Neural progenitor cell (in vitro differentiated cells): ENCODE data around the gene ZNF444. TPM values are rescaled to one million over a fixed set of nuclear protein-coding genes. Genes with fewer than 3 reads are reported as not detected.

Source experiments
- DNase-seq: peaks from one replicate; pipeline ENCODE4 v3.0.0-alpha.2; 2016; ENCODE audit warnings: low spot score
- H2AFZ ChIP-seq: fragments of 200-600 bp; sonication (generic); replicated peaks from 2 replicates; pipeline ENCODE4 v1.6.1; 2016; ENCODE audit warnings: antibody characterized with exemption
- H3F3A ChIP-seq: fragments of 200-600 bp; sonication (generic); 2 replicates; pipeline ENCODE4 v1.6.1; 2016; ENCODE audit warnings: antibody characterized with exemption, low read depth
- H3K27ac ChIP-seq: fragments of 200-600 bp; sonication (generic); 2 replicates; pipeline ENCODE4 v1.5.1; 2016; ENCODE audit warnings: mild to moderate bottlenecking
- H3K27me3 ChIP-seq: fragments of 200-600 bp; sonication (generic); 2 replicates; pipeline ENCODE4 v1.6.1; 2016; ENCODE audit warnings: mild to moderate bottlenecking, moderate library complexity
- H3K36me3 ChIP-seq: fragments of 200-600 bp; sonication (generic); 2 replicates; pipeline ENCODE4 v1.5.1; 2016
- H3K4me1 ChIP-seq: fragments of 200-600 bp; sonication (generic); 2 replicates; pipeline ENCODE4 v1.6.1; 2016; ENCODE audit warnings: mixed run types
- H3K4me2 ChIP-seq: fragments of 200-600 bp; sonication (generic); 2 replicates; pipeline ENCODE4 v1.6.1; 2016
- H3K4me3 ChIP-seq: fragments of 200-600 bp; sonication (generic); 2 replicates; pipeline ENCODE4 v1.5.1; 2016
- H3K79me2 ChIP-seq: fragments of 200-600 bp; sonication (generic); 2 replicates; pipeline ENCODE4 v1.6.1; 2016; ENCODE audit warnings: low read depth
- H3K9ac ChIP-seq: fragments of 200-600 bp; sonication (generic); 2 replicates; pipeline ENCODE4 v1.6.1; 2016
- H3K9me3 ChIP-seq: fragments of 200-600 bp; sonication (generic); 2 replicates; pipeline ENCODE4 v1.5.1; 2016; ENCODE audit warnings: low read depth
- H4K20me1 ChIP-seq: fragments of 200-600 bp; sonication (generic); 2 replicates; pipeline ENCODE4 v1.6.1; 2016; ENCODE audit warnings: low read depth
- H3K27ac Mint-ChIP-seq: 3 replicates; pipeline ENCODE4 v1.8.0; 2021; ENCODE audit warnings: mixed read lengths
- H3K27me3 Mint-ChIP-seq: 2 replicates; pipeline ENCODE4 v1.8.0; 2022; ENCODE audit warnings: low read depth, mild to moderate bottlenecking, inconsistent platforms, moderate library complexity, mixed read lengths; ENCODE audit not compliant: insufficient read depth
- H3K36me3 Mint-ChIP-seq: 3 replicates; pipeline ENCODE4 v1.8.0; 2021; ENCODE audit warnings: mixed read lengths
- H3K4me1 Mint-ChIP-seq: 3 replicates; pipeline ENCODE4 v1.8.0; 2021; ENCODE audit warnings: mixed read lengths
- H3K4me3 Mint-ChIP-seq: 3 replicates; pipeline ENCODE4 v1.8.0; 2021; ENCODE audit warnings: mild to moderate bottlenecking, moderate library complexity, mixed read lengths
- H3K9me3 Mint-ChIP-seq: 3 replicates; pipeline ENCODE4 v1.8.0; 2020; ENCODE audit warnings: mixed read lengths
- EZH2 ChIP-seq: fragments of 200-600 bp; sonication (generic); IDR thresholded peaks from 2 replicates; pipeline ENCODE4 v1.6.1; 2017; ENCODE audit warnings: antibody characterized with exemption, mild to moderate bottlenecking, moderate library complexity
- EZH2phosphoT487 ChIP-seq: fragments of 200-600 bp; sonication (generic); IDR thresholded peaks from 2 replicates; pipeline ENCODE4 v1.6.1; 2017; ENCODE audit warnings: antibody characterized with exemption
- total RNA-seq: library from RNA; depleted of rRNA; stranded (reverse); fragments of >200 nt; gene quantifications from 2 replicates; pipeline ENCODE4 v1.2.3, GENCODE V29; 2015; ENCODE audit warnings: low replicate concordance
- TF ChIP-seq, protein P1 (sequence below): fragments of 200-600 bp; sonication (generic); IDR thresholded peaks from 2 replicates; pipeline ENCODE4 v1.5.1; 2017; ENCODE audit warnings: antibody characterized with exemption, mild to moderate bottlenecking

The ZNF444 gene
- total RNA-seq, 1 donor from 2014 or later, result 7.0 TPM

DNA sequence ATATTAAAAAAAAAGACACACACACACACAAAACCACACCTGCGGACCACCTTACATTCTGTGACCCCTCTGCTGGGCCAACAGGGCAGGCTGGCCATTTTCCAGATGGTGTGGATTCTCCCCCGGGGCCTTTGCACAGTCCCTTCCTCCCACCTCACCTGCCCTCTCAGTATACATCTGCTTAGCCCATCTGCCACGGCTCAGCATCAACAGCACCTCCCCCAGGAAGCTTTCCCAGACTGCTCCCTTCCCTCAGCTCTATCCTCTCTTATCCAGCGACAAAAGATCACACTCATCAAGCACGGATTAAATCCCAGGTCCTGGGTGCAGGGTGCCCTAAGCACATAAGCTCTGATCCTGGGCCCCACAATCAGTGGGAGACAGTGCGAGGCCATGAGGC lies 24.5 kb upstream of the ZNF444 start:
- Mint-ChIP-seq H3K27me3 (peaks cover 5% of the 10 kb centered on the region), H3K27ac (no peak overlapping the region), H3K36me3 (peaks cover 11% of the 10 kb centered on the region), H3K9me3 (no peaks in the 10 kb centered on the region), H3K4me1 (peaks cover 40% of the 10 kb centered on the region), H3K4me3 (no peak overlapping the region)
- Histone ChIP-seq H3K4me3 (no peak overlapping the region), H2AFZ (no peak overlapping the region), H3K36me3 (no peaks in the 10 kb centered on the region), H3K4me1 (peaks cover 25% of the 10 kb centered on the region), H3K4me2 (no peak overlapping the region), H3K9me3 (no peaks in the 10 kb centered on the region), H4K20me1 (peaks cover 88% of the 10 kb centered on the region), H3F3A (peaks cover 6% of the 10 kb centered on the region), H3K79me2 (peaks cover 91% of the 10 kb centered on the region), H3K27ac (no peak overlapping the region), H3K27me3 (no peaks in the 10 kb centered on the region), H3K9ac (no peak overlapping the region)
- TF ChIP-seq EZH2 (no peak), EZH2phosphoT487 (no peak)
- no peak for DNase-seq

DNA sequence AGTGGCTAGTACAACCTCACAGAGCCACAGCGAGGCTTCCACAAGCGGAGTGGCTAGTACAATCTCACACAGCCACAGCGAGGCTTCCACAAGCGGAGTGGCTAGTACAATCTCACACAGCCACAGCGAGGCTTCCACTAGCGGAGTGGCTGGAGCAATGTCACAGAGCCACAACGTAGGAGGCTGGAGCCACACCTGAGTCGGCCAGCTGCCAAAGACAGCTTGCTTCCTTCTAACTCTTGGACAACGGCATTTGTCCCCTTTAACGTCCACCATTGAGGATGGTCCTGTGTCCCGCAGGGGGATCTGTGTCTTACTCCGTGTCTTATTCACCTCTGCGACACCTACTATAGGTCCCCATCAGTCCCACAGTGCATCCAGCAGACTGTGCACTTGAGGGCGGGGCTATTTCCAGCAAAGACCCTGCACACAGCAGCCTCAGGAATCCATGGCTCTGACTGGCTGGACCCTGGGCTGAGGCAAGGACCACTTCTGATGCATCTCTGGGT lies 23.7 kb upstream of the ZNF444 start:
- H2AFZ ChIP-seq, result no peak overlapping the region
- no peak for DNase-seq
- H3K9ac ChIP-seq, result no peak overlapping the region
- TF ChIP-seq, protein P1, sequence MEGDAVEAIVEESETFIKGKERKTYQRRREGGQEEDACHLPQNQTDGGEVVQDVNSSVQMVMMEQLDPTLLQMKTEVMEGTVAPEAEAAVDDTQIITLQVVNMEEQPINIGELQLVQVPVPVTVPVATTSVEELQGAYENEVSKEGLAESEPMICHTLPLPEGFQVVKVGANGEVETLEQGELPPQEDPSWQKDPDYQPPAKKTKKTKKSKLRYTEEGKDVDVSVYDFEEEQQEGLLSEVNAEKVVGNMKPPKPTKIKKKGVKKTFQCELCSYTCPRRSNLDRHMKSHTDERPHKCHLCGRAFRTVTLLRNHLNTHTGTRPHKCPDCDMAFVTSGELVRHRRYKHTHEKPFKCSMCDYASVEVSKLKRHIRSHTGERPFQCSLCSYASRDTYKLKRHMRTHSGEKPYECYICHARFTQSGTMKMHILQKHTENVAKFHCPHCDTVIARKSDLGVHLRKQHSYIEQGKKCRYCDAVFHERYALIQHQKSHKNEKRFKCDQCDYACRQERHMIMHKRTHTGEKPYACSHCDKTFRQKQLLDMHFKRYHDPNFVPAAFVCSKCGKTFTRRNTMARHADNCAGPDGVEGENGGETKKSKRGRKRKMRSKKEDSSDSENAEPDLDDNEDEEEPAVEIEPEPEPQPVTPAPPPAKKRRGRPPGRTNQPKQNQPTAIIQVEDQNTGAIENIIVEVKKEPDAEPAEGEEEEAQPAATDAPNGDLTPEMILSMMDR, result no peak
- TF ChIP-seq EZH2, result no peak
- TF ChIP-seq EZH2phosphoT487, result no peak
- Mint-ChIP-seq H3K9me3 (no peaks in the 10 kb centered on the region), H3K4me3 (no peak overlapping the region), H3K4me1 (peaks cover 43% of the 10 kb centered on the region), H3K27ac (no peak overlapping the region), H3K27me3 (peaks cover 5% of the 10 kb centered on the region), H3K36me3 (peaks cover 11% of the 10 kb centered on the region)
- H4K20me1 ChIP-seq, result peaks cover 80% of the 10 kb centered on the region
- no peak overlapping the region for H3K4me3 ChIP-seq
- H3K36me3 ChIP-seq, result no peaks in the 10 kb centered on the region
- H3K27ac ChIP-seq, result no peak overlapping the region
- H3K27me3 ChIP-seq, result no peaks in the 10 kb centered on the region
- peaks cover 83% of the 10 kb centered on the region for H3K79me2 ChIP-seq
- H3K4me2 ChIP-seq, result no peak overlapping the region
- H3K4me1 ChIP-seq, result peaks cover 17% of the 10 kb centered on the region
- H3F3A ChIP-seq, result peaks cover 3% of the 10 kb centered on the region
- H3K9me3 ChIP-seq, result no peaks in the 10 kb centered on the region

DNA sequence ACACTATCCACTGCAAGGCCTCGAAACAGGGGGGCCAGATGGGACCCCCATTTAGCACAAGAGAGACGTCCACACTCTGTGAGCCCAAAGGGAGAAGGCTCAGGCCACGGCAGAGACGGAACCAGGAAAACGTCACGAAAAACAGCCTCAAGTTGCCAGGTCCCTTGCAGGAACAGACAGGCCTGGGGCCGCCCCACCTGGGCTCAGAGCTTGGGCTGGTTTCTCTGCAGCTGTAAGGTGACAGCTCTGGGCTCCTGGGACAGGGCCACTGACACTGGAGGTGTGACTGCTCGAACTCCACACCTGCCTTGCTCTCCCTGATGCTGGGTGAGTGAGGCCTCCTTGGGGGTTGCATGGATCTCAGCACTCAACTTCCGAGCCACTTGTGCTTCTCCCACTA lies 23.2 kb upstream of the ZNF444 start:
- Histone ChIP-seq H3K9ac (no peak overlapping the region), H3K27me3 (no peaks in the 10 kb centered on the region), H3K4me1 (peaks cover 12% of the 10 kb centered on the region), H4K20me1 (peaks cover 75% of the 10 kb centered on the region), H3K9me3 (no peaks in the 10 kb centered on the region), H3K79me2 (peaks cover 78% of the 10 kb centered on the region), H3K4me3 (no peak overlapping the region), H3K27ac (no peak overlapping the region), H3K36me3 (no peaks in the 10 kb centered on the region), H2AFZ (no peak overlapping the region), H3F3A (peaks cover 4% of the 10 kb centered on the region), H3K4me2 (no peak overlapping the region)
- DNase-seq, result no peak
- Mint-ChIP-seq H3K27ac (no peak overlapping the region), H3K27me3 (peaks cover 5% of the 10 kb centered on the region), H3K9me3 (no peaks in the 10 kb centered on the region), H3K36me3 (peaks cover 10% of the 10 kb centered on the region), H3K4me3 (peak overlapping the region; percentile 35), H3K4me1 (peaks cover 39% of the 10 kb centered on the region)
- TF ChIP-seq, protein P1, result no peak
- TF ChIP-seq EZH2, result no peak
- no peak for TF ChIP-seq EZH2phosphoT487
